ENCODE data around the gene MED4.

MED4 gene

GRCh38 chr13:48050550-48050949 lies 44.4 kb downstream of the MED4 start:
- Histone ChIP-seq H3K9ac (ENCODE audit: low read length) (no peak overlapping the region), H3K4me1 (ENCODE audit: control insufficient read depth, insufficient read depth, low read length) (no peaks in the 10 kb centered on the region), H3K36me3 (ENCODE audit: control insufficient read depth, insufficient read depth, low read length) (peaks cover 16% of the 10 kb centered on the region), H3K27ac (ENCODE audit: low read depth, low read length) (no peak overlapping the region), H3K27me3 (ENCODE audit: control insufficient read depth, insufficient read depth, low read length) (no peaks in the 10 kb centered on the region), H3K4me3 (ENCODE audit: low read length) (no peak overlapping the region)

- Histone ChIP-seq H3K9ac (ENCODE audit: low read length) (no peak overlapping the region), H3K27ac (ENCODE audit: low read depth, low read length) (no peak overlapping the region), H3K36me3 (ENCODE audit: control insufficient read depth, insufficient read depth, low read length) (no peaks in the 10 kb centered on the region), H3K4me3 (ENCODE audit: low read length) (no peak overlapping the region), H3K4me1 (ENCODE audit: control insufficient read depth, insufficient read depth, low read length) (no peaks in the 10 kb centered on the region), H3K27me3 (ENCODE audit: control insufficient read depth, insufficient read depth, low read length) (no peaks in the 10 kb centered on the region)
Measured at GRCh38 chr13:48043789-48044503, 51.0 kb downstream of the MED4 start.

GRCh38 chr13:48042894-48043293 lies 52.0 kb downstream of the MED4 start:
- no peak overlapping the region for H3K4me3 ChIP-seq (ENCODE audit: low read length)
- no peaks in the 10 kb centered on the region for H3K4me1 ChIP-seq (ENCODE audit: control insufficient read depth, insufficient read depth, low read length)
- H3K36me3 ChIP-seq (ENCODE audit: control insufficient read depth, insufficient read depth, low read length), result no peaks in the 10 kb centered on the region
- no peak overlapping the region for H3K9ac ChIP-seq (ENCODE audit: low read length)
- H3K27ac ChIP-seq (ENCODE audit: low read depth, low read length), result no peak overlapping the region
- H3K27me3 ChIP-seq (ENCODE audit: control insufficient read depth, insufficient read depth, low read length), result no peaks in the 10 kb centered on the region

DNA sequence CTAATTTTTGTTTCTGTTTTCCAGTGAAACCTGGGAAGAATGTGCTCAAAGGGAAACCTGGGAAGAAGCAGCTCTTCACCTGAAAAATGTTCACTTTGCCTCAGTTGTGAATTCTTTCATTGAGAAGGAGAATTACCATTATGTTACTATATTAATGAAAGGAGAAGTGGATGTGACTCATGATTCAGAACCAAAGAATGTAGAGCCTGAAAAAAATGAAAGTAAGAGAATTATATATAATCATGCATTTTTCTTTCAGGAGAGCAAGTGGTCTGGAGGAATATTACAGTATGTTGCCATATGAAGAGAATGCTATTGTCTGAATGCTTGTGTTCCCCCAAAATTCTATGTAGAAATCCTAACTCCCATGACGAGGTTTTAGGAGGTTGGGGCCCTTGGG lies 54.0 kb downstream of the MED4 start:
- no peaks in the 10 kb centered on the region for H3K27me3 ChIP-seq (ENCODE audit: control insufficient read depth, insufficient read depth, low read length)

DNA sequence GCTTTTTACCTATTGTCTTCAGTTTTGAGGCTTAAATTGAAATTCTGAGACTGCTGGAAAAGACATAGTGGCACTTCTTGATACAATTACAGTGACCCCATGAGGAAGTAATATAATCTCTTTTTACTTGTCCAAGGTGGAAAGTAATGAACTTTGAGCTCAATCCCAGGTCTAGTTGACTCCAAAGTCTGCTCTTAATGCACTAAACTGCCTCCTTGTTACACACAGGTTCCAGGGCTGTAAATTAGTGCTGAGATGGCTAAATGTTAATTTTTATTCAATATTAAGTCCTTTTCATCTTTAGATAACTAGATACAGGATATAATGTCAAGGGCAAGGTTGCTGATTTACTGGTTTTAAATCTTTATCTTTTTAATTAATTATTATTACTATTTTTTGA lies 54.9 kb downstream of the MED4 start:
- Histone ChIP-seq H3K36me3 (ENCODE audit: control insufficient read depth, insufficient read depth, low read length) (no peaks in the 10 kb centered on the region), H3K9ac (ENCODE audit: low read length) (no peak overlapping the region), H3K4me1 (ENCODE audit: control insufficient read depth, insufficient read depth, low read length) (peaks cover 6% of the 10 kb centered on the region), H3K27me3 (ENCODE audit: control insufficient read depth, insufficient read depth, low read length) (no peaks in the 10 kb centered on the region), H3K4me3 (ENCODE audit: low read length) (no peak overlapping the region), H3K27ac (ENCODE audit: low read depth, low read length) (no peak overlapping the region)

More for the DNA sequence above, 54.0 kb downstream of the MED4 start:
- Histone ChIP-seq H3K27ac (ENCODE audit: low read depth, low read length) (no peak overlapping the region), H3K36me3 (ENCODE audit: control insufficient read depth, insufficient read depth, low read length) (no peaks in the 10 kb centered on the region), H3K4me3 (ENCODE audit: low read length) (no peak overlapping the region), H3K9ac (ENCODE audit: low read length) (no peak overlapping the region), H3K4me1 (ENCODE audit: control insufficient read depth, insufficient read depth, low read length) (peaks cover 6% of the 10 kb centered on the region)

DNA sequence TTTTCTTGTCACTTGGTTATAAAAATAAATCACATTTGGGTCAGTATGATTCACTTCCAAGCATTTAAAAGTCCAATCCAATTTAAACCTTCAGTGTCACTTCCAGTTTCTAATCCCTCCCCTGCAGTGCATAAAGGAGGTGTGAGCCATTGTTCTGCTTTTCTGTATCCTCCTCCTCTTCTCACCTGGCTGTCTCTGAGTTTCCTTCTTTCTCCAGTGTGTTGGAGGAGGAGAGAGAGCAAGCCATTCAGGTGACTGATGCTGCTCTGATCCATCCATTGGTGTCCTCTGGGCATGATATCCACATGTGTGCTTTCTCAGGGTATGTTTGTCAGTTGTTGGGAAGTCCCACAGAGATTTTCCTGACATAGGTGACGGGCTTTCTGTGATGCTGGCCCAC lies 56.1 kb downstream of the MED4 start:
- Histone ChIP-seq H3K27me3 (ENCODE audit: control insufficient read depth, insufficient read depth, low read length) (no peaks in the 10 kb centered on the region), H3K9ac (ENCODE audit: low read length) (no peak overlapping the region), H3K4me3 (ENCODE audit: low read length) (no peak overlapping the region), H3K4me1 (ENCODE audit: control insufficient read depth, insufficient read depth, low read length) (peaks cover 6% of the 10 kb centered on the region), H3K27ac (ENCODE audit: low read depth, low read length) (no peak overlapping the region), H3K36me3 (ENCODE audit: control insufficient read depth, insufficient read depth, low read length) (no peaks in the 10 kb centered on the region)

DNA sequence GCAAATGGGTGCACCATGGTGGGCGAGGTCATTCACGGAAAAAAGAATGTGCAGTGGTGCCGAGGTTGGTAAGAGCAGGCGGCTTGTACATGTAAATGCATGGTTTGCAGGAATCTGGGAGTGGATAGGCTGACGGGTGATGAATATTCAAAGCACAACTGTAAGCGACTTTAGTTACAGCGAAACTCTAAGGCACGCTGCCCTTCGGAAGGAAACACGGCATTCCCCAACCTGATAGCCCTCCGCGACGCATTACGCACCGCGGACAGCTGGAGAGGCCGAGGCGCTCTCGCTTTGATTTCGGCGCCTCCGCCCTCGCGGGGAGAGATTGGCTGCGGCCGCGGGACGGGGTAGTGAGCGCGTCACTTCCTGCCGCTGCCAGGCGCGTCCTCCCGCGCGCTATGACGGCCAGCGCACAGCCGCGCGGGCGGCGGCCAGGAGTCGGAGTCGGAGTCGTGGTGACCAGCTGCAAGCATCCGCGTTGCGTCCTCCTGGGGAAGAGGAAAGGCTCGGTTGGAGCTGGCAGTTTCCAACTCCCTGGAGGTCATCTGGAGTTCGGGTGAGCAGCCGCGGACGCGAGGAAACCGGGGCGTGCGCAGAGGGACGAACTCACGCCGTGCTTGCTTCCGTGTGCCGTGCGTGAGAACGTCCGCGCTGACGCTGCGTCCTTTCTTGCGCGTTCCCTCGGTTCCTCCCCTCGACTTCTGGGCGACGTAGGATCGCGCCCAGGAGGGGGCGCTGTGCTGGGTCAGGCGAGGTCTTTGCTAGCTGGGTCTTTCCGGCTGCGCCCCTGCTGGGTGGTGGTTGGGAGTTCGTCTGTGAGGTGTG lies 57.3 kb downstream of the MED4 start, which contains the start of gene NUDT15:
Gene NUDT15, plus strand, starts transcription at position 381 of the 828 bp plus-strand sequence. Its CDS starts 21 bp downstream, at position 402.
- Histone ChIP-seq H3K4me3 (ENCODE audit: low read length) (peak within 1 kb of the TSS; percentile 98), H3K4me1 (ENCODE audit: control insufficient read depth, insufficient read depth, low read length) (peaks cover 6% of the 10 kb centered on the region), H3K36me3 (ENCODE audit: control insufficient read depth, insufficient read depth, low read length) (no peaks in the 10 kb centered on the region), H3K27me3 (ENCODE audit: control insufficient read depth, insufficient read depth, low read length) (no peaks in the 10 kb centered on the region), H3K27ac (ENCODE audit: low read depth, low read length) (peak within 1 kb of the TSS; percentile 96), H3K9ac (ENCODE audit: low read length) (peak within 1 kb of the TSS; percentile 84)

DNA sequence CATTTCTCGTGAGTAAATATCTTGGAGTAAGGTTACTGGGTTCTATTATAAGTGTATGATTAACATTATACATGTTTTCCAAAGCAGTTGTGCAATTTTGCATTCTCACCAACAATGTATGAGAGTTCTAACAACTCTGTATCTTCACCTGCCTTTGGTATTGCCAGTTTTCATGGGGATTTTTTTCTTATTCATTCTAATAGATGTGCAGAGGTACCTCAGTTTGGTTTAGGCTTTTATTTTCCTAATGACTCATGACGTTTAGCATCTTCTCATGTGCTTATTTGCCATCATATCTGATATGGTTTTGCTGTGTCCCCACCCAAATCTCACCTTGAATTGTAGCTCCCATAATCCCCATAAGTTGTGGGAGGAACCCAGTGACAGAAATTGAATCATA lies 65.0 kb downstream of the MED4 start:
- H3K27me3 ChIP-seq (ENCODE audit: control insufficient read depth, insufficient read depth, low read length), result no peaks in the 10 kb centered on the region
- no peak overlapping the region for H3K27ac ChIP-seq (ENCODE audit: low read depth, low read length)
- H3K4me1 ChIP-seq (ENCODE audit: control insufficient read depth, insufficient read depth, low read length), result no peaks in the 10 kb centered on the region
- no peaks in the 10 kb centered on the region for H3K36me3 ChIP-seq (ENCODE audit: control insufficient read depth, insufficient read depth, low read length)
- no peak overlapping the region for H3K4me3 ChIP-seq (ENCODE audit: low read length)
- H3K9ac ChIP-seq (ENCODE audit: low read length), result no peak overlapping the region

DNA sequence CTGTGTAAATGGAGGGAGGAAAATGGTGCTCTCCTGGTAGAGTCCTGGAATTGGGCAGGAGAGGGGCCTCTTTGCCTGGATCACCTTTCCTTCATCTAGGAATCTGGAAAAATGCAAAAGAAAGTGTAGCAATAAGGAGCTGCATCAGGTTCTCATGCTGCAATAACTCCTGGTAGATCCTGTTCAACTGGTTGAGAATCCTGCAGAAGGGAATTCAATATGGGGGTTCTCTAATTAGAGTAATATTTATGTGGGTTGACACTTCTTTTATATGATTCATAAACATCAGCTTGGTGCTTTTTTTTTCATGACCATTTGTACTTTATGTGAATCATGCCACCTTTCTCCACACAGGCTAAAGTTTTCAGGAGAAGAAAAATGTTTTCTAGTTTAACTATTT lies 66.8 kb downstream of the MED4 start:
- Histone ChIP-seq H3K4me3 (ENCODE audit: low read length) (no peak overlapping the region), H3K4me1 (ENCODE audit: control insufficient read depth, insufficient read depth, low read length) (no peaks in the 10 kb centered on the region), H3K27me3 (ENCODE audit: control insufficient read depth, insufficient read depth, low read length) (no peaks in the 10 kb centered on the region), H3K9ac (ENCODE audit: low read length) (no peak overlapping the region), H3K36me3 (ENCODE audit: control insufficient read depth, insufficient read depth, low read length) (no peaks in the 10 kb centered on the region), H3K27ac (ENCODE audit: low read depth, low read length) (no peak overlapping the region)
